GM21381 (cell line): ENCODE measurements around the gene CSTF1.
"Not testable (repeated sequence)": the region's sequence is repeated elsewhere in the genome, so short reads cannot be mapped to it uniquely, and the experiment has no call there.

Experiments used
- ATAC-seq: cut with Tn5 transposase; IDR thresholded peaks from one replicate; pipeline ENCODE4 v1.9.1; 2021; ENCODE audit warnings: mild to moderate bottlenecking, moderate library complexity; ENCODE audit not compliant: unreplicated experiment

The CSTF1 gene

GRCh38 chr20:56403465-56403864 lies 11.0 kb downstream of the CSTF1 start:
- ATAC-seq, result no peak

DNA sequence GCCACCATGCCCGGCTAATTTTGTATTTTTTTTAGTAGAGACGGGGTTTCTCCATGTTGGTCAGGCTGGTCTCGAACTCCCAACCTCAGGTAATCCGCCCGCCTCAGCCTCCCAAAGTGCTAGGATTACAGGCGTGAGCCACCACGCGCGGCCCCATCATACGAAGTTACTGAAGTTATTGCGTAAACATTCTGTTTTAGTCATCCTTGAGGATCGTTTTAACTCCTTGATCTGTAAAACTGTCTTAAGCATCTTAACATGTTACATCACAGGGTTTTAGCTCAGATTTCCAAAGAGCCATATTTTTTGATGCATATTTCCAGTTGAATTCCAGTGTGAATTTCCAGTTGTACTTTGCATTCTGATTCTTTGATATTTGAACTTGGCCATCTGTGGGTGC lies 12.9 kb downstream of the CSTF1 start:
- not testable (repeated sequence) for ATAC-seq

DNA sequence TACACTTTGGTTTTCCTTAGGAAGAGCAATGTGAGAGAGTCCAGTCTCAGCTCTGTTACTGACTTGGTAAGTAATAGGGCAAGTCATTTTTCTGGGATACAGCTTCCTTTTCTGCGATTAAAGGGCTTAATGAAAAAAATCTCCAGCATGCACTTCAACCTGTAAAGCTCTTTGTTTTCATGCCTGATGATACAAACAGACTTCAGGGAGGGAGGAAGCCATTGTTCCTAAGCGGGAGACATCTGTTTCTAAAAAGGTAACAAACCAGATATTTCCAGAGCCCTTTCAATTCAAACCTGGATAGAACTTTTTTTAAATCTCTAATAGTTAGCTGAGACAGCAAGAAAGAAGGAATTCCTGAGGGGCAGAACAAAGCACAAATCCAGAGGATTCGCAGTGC lies 14.5 kb downstream of the CSTF1 start:
- no peak for ATAC-seq

- no peak for ATAC-seq
Measured at GRCh38 chr20:56409521-56409920, 17.1 kb downstream of the CSTF1 start.

- no peak for ATAC-seq
Measured at GRCh38 chr20:56409956-56410355, 17.5 kb downstream of the CSTF1 start.

GRCh38 chr20:56411287-56411686 lies 18.8 kb downstream of the CSTF1 start:
- not testable (repeated sequence) for ATAC-seq

DNA sequence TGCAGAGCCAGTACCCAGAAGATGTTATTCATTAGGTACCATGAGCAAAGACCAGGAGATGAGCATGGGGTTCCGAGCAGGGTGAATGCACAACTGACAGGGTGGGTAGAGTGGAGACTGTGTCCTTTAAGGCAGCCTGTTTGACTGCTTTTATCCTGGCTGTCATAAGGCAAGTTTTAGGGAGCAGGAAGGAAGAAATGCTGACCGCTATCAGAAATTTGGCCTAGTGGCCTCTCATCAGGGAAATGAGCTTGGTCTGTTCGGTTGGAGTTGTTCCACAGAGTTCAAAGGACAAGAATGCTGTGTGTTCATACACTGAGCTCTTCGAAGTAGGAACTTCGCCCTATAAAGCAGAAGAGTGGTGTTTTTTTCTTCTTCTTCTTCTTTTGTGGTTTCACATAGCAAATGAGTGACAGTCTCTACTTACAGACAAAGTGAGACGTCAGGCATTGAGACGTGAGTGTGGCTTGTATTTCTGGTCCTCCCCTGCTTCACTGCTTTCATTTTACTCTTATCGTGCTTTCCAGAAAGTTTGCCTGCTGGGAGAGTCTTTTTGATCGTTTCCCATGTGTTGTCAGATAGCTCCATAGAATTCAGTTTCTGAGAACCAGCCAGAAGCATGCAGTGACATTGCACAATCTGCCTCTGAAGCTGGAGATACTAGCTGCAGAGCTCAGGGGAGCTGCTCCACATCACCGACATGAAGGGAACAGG lies 19.5 kb downstream of the CSTF1 start, which contains the start of gene CASS4:
Gene CASS4, plus strand, starts transcription at position 502 of the 714 bp plus-strand sequence. Its CDS starts 199 bp downstream, at position 701.
- ATAC-seq, result peak; percentile 74

DNA sequence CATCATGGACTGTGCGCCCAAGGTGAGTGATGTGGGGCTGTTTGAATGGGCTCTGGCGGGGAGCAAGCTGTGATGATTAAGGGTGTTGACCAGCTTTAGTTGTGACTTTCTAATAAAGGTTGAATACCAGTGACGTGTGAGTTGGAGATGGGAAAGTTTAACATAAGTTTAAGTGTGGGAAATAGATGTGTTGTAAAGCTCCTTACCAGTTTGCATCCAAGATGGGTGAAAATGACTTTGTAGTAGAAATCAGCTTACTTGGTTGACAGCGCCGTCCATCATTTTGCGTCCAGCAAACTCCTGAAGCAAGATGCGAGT lies 20.0 kb downstream of the CSTF1 start:
- no peak for ATAC-seq

DNA sequence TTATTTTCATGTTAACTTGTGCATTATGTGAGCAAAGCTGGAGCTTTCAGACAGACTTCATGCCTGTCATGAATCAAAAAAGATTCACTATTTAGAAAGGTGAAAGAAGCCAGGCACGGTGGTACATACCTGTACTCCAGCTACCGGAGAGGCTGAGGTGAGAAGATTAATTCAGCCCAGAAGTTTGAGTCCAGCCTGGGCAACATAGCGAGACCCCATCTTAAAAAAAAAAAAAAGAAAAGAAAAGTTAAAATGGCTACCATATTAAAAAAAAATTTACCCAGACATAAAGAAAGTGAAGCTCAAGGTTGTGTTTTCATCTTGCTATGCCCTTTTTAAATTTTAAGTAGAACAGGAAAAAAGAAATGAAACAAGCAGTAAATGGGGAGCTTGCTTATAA lies 20.5 kb downstream of the CSTF1 start:
- ATAC-seq, result no peak

GRCh38 chr20:56414842-56415765 lies 22.7 kb downstream of the CSTF1 start:
- ATAC-seq, result no peak

DNA sequence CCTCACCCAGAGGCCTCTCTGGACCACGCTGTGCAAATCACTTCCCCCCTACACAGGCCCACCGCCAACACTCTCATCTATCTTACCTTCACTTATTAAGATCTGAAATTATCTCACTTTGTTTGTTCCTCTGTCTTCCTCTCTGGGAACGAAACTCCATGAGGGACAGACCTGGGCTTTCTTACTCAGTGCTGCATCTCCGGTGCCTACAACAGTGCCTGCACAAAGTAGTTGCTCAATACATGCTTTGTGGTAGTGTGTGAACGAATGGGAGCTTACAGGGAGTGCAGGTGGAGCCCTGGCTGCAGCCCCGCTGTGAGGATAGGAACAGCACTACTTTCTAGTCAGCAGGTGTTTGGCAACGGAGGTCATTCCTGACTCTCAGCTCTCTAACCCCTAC lies 25.0 kb downstream of the CSTF1 start:
- ATAC-seq, result no peak

- ATAC-seq, result no peak
Measured at GRCh38 chr20:56417911-56418310, 25.5 kb downstream of the CSTF1 start.

DNA sequence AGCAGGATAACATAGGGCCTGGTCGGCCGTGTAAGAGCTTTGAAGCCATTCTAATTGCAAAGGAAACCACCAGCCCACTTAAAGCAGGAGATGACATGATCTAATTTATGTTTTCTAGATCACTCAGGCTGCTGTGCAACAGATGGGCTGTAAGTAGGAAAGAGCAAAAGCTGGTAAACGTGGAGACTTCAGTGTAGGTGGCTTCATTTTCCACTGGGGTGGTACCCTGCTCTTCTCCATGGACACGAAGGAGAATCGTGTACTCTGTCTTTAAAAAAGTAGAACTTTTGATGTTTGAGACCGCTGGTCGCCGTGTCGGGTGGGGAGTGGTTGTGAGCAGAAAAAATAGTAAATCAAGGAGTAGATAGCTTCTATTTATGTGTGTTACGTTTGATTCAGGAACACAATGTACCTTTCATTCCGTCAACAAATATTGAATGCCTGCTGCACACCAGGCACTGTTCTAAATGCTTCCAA lies 26.0 kb downstream of the CSTF1 start:
- ATAC-seq, result no peak

DNA sequence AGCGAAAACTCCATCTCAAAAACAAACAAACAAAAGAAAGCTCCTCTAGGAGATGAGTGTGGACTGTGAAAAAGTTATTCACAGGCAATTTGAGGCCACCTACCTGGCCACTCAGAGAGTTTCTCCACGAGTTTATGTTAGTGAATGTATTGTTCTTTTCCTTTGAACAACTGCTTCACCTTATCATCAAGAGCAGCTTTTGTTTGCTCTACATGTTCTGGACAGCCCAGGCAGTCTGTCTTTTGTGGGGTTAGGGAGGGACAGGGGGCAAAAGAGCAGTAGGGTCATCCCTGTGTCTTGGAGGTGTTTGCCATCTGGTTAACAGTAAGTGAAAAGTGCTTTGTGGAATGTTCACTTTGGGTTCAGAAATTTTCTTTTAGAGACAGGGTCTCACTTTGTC lies 27.6 kb downstream of the CSTF1 start:
- ATAC-seq, result no peak

DNA sequence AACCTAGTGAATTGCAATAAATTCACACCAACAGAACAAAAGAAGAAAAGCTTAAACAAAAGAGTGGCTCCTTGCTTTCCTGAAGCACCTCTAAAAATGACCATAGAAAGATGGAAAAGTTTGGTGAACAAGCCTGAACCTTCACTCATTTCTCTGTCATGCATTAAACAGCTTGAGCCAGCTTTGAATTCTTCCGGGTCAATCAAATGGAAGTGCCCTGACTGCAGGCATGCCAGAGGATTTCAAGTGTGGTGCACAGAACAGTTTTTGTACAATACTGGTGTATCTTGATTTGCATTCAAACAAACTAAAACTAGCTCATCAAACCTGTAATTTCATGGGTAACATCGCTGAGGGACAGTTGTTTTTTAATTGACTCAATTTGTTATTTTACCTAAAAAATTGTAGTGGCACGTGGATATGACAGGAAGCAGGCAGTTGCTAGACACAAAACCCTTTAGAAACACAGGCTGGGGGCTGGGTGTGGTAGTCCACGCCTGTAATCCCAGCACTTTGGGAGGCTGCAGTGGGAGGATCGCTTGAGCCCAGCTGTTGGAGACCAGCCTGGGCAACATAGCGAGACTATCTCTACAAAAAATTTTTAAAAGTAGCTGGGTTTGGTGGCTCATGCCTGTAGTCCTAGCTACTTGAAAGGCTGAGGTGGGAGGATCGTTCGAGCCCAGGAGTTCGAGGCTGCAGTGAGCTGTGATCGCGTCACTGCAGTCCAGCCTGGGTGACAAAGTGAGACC lies 28.7 kb downstream of the CSTF1 start:
- ATAC-seq, result no peak

DNA sequence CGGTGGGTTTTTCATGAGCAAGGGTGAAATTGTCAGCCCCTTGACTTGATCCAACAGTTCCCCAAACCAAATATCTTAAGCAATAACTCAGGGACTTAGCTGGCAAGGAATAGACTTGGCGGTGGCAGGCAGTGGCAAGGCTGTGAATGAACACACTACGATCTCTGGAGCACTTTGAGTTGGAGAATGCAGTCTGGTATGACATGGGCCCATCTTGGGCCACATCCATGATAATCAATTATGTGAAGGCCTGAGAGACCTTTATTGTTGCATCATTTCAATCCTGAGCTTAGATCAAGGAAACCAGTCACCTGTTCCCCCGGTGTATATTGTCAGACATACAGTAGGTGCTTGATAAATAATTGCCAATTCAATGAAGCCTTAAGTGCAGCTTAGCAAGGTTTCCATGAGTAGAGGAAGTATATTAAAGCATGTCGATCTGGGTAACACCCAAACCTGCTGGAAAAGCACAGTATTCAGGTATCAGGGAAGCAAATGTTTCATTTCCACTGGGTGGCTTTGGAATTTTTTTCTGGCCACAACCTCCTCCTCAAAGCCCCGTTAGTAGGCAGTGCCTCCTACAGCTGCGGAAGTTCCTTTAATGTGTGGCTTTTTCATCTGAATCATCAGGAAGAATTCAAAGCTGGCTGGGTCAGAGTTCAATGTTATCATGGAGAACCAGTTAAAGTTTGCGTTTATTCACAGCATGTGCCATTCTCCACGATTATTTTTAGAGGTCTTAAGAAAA lies 29.8 kb downstream of the CSTF1 start:
- ATAC-seq, result no peak

DNA sequence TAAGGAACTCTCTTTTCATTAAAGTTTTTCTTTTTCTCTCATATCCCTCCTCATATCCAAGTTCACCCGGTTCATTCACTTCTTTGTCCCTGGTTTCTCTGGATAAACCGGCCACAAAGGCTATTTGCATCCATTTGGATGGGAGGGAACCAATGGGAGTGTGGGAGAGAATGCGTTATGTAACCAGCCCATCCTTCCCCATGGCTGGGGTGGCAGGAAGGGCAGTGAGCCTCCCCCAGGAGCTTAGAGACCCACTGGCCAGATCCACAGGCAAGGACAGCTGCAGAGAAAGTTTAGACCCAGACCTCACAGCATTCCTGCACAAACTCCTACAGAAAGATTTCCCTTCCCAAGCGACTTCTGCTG lies 30.4 kb downstream of the CSTF1 start:
- no peak for ATAC-seq

GRCh38 chr20:56423211-56423610 lies 30.8 kb downstream of the CSTF1 start:
- no peak for ATAC-seq

- ATAC-seq, result no peak
Measured at GRCh38 chr20:56423886-56424285, 31.4 kb downstream of the CSTF1 start.

DNA sequence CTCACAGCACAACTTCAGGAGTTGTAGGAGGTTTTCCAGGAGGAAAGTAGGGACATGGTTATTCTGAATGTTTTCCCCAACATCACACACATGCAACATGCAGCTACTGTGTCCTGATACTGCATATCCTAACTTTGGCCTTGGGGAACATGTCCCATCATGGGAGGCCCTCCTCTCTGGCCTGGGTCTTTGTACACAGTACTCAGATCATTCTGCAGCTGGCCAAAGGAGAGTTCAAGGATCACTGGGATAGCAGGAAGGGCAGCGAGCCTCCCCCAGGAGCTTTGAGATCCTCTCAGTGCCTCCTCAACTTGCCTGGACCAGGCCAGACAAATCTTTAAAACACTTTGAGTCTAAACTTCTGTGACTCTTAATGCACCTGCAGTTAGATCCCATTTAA lies 32.5 kb downstream of the CSTF1 start:
- ATAC-seq, result no peak

GRCh38 chr20:56426026-56426425 lies 33.6 kb downstream of the CSTF1 start:
- ATAC-seq, result no peak
